ENCODE data around the gene EPS8L1.

The EPS8L1 gene

GRCh38 chr19:55096061-55096701 is 20.5 kb downstream of the EPS8L1 start:
- no peak for TF ChIP-seq CTCF (IDR thresholded peaks at IDR 0.05; ENCODE audit: low read depth, low read length, missing control alignments)
- H3K4me3 ChIP-seq (ENCODE audit: low read depth, low read length), result no peak overlapping the region
- no peak for DNase-seq (ENCODE audit: low read depth)

GRCh38 chr19:55097864-55098715 is 22.4 kb downstream of the EPS8L1 start:
- DNase-seq (ENCODE audit: low read depth), result no peak
- no peak overlapping the region for H3K4me3 ChIP-seq (ENCODE audit: low read depth, low read length)
- no peak for TF ChIP-seq CTCF (IDR thresholded peaks at IDR 0.05; ENCODE audit: low read depth, low read length, missing control alignments)

GRCh38 chr19:55098716-55099556 is 23.3 kb downstream of the EPS8L1 start:
- no peak for TF ChIP-seq CTCF (IDR thresholded peaks at IDR 0.05; ENCODE audit: low read depth, low read length, missing control alignments)
- DNase-seq (ENCODE audit: low read depth), result no peak

GRCh38 chr19:55099557-55100506 is 24.2 kb downstream of the EPS8L1 start:
- H3K4me3 ChIP-seq (ENCODE audit: low read depth, low read length), result no peak overlapping the region
- peak; percentile 3 for TF ChIP-seq CTCF (IDR thresholded peaks at IDR 0.05; ENCODE audit: low read depth, low read length, missing control alignments)
- no peak for DNase-seq (ENCODE audit: low read depth)

More at GRCh38 chr19:55098716-55099556, 23.3 kb downstream of the EPS8L1 start:
- H3K4me3 ChIP-seq (ENCODE audit: low read depth, low read length), result no peak overlapping the region

- no peak for DNase-seq (ENCODE audit: low read depth)
- no peak for TF ChIP-seq CTCF (IDR thresholded peaks at IDR 0.05; ENCODE audit: low read depth, low read length, missing control alignments)
- no peak overlapping the region for H3K4me3 ChIP-seq (ENCODE audit: low read depth, low read length)
Measured at GRCh38 chr19:55101261-55101660, 25.6 kb downstream of the EPS8L1 start.

GRCh38 chr19:55103190-55103589 is 27.5 kb downstream of the EPS8L1 start:
- no peak for TF ChIP-seq CTCF (IDR thresholded peaks at IDR 0.05; ENCODE audit: low read depth, low read length, missing control alignments)
- no peak for DNase-seq (ENCODE audit: low read depth)
- H3K4me3 ChIP-seq (ENCODE audit: low read depth, low read length), result no peak overlapping the region

Data from GM12864 (cell line).